ENCODE measurements around the gene SETD9.

The SETD9 gene, protein sequence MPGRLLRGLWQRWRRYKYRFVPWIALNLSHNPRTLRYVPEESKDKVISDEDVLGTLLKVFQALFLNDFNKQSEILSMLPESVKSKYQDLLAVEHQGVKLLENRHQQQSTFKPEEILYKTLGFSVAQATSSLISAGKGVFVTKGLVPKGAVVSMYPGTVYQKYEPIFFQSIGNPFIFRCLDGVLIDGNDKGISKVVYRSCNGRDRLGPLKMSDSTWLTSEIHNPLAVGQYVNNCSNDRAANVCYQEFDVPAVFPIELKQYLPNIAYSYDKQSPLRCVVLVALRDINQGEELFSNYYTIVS

GRCh38 chr5:56909294-56910209 is at the start of gene SETD9:
SETD9 (plus strand) TSS chr5:56909596; CDS start chr5:56909646, 50 bp downstream.
- Mint-ChIP-seq H3K4me3 (peak within 1 kb of the TSS; percentile 86 to 95 (median 93)), H3K4me1 (peaks cover 17% of the 10 kb centered on the region), H3K27ac (peak within 1 kb of the TSS; percentile 93 to 97 (median 97)), H3K36me3 (ENCODE audit: low read depth) (peaks cover 9% of the 10 kb centered on the region), H3K27me3 (ENCODE audit: low read depth) (peaks cover 3% of the 10 kb centered on the region), H3K9me3 (peaks cover 8% of the 10 kb centered on the region)
- TF ChIP-seq, protein P1, sequence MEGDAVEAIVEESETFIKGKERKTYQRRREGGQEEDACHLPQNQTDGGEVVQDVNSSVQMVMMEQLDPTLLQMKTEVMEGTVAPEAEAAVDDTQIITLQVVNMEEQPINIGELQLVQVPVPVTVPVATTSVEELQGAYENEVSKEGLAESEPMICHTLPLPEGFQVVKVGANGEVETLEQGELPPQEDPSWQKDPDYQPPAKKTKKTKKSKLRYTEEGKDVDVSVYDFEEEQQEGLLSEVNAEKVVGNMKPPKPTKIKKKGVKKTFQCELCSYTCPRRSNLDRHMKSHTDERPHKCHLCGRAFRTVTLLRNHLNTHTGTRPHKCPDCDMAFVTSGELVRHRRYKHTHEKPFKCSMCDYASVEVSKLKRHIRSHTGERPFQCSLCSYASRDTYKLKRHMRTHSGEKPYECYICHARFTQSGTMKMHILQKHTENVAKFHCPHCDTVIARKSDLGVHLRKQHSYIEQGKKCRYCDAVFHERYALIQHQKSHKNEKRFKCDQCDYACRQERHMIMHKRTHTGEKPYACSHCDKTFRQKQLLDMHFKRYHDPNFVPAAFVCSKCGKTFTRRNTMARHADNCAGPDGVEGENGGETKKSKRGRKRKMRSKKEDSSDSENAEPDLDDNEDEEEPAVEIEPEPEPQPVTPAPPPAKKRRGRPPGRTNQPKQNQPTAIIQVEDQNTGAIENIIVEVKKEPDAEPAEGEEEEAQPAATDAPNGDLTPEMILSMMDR (IDR thresholded peaks at IDR 0.05; ENCODE audit: unreplicated experiment in 3 of 3): no peak

DNA sequence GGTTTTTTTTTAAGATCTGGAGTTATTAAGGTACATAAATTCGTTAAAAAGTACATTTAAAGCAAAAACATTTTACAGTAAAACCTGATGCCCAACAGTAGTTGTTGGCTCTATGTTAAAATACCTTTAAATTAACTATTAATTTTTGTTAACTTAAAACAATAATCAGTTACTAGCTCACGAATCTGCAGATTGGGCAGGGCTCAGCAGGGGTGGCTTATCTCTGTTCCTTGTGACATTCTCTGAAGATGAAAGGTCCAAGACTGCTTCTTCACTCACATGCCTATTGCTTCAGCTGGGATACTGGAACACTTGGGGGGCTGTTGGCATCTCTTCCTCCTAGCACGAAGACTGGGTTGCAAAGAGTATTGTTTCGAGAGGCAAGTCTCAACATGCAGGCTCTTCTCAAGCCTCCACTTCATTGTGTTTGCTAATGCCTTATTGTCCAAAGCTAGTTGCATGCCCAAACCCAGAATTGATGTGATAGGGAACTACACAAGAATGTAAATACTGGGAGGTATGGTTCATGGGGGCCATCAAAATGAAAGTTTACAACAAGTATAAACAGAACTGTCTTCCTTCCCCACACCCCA is 47.4 kb upstream of the SETD9 start:
- Mint-ChIP-seq H3K9me3 (no peaks in the 10 kb centered on the region), H3K27me3 (ENCODE audit: low read depth) (no peaks in the 10 kb centered on the region), H3K27ac (no peak overlapping the region), H3K4me3 (no peak overlapping the region), H3K4me1 (peaks cover 4% of the 10 kb centered on the region), H3K36me3 (ENCODE audit: low read depth) (peaks cover 54% of the 10 kb centered on the region)
- TF ChIP-seq, protein P1 (IDR thresholded peaks at IDR 0.05; ENCODE audit: unreplicated experiment in 3 of 3): no peak

GRCh38 chr5:56862909-56863308 is 46.5 kb upstream of the SETD9 start:
- H3K4me3 Mint-ChIP-seq: no peak overlapping the region
- H3K9me3 Mint-ChIP-seq: no peaks in the 10 kb centered on the region
- H3K27me3 Mint-ChIP-seq (ENCODE audit: low read depth): no peaks in the 10 kb centered on the region
- no peak overlapping the region for H3K27ac Mint-ChIP-seq
- TF ChIP-seq, protein P1 (IDR thresholded peaks at IDR 0.05; ENCODE audit: unreplicated experiment in 3 of 3): no peak
- peaks cover 55% of the 10 kb centered on the region for H3K36me3 Mint-ChIP-seq (ENCODE audit: low read depth)
- peaks cover 4% of the 10 kb centered on the region for H3K4me1 Mint-ChIP-seq

GRCh38 chr5:56871777-56872176 is 37.6 kb upstream of the SETD9 start:
- TF ChIP-seq, protein P1 (IDR thresholded peaks at IDR 0.05; ENCODE audit: unreplicated experiment in 3 of 3): no peak
- H3K9me3 Mint-ChIP-seq: no peaks in the 10 kb centered on the region
- peaks cover 67% of the 10 kb centered on the region for H3K36me3 Mint-ChIP-seq (ENCODE audit: low read depth)
- H3K27me3 Mint-ChIP-seq (ENCODE audit: low read depth): no peaks in the 10 kb centered on the region
- H3K4me3 Mint-ChIP-seq: no peak overlapping the region
- no peaks in the 10 kb centered on the region for H3K4me1 Mint-ChIP-seq
- H3K27ac Mint-ChIP-seq: no peak overlapping the region

GRCh38 chr5:56873056-56873455 is 36.3 kb upstream of the SETD9 start:
- Mint-ChIP-seq H3K4me3 (no peak overlapping the region), H3K4me1 (no peaks in the 10 kb centered on the region), H3K36me3 (ENCODE audit: low read depth) (peaks cover 75% of the 10 kb centered on the region), H3K27ac (peak overlapping the region in 1 of 3 experiments; percentile 18), H3K9me3 (no peaks in the 10 kb centered on the region), H3K27me3 (ENCODE audit: low read depth) (no peaks in the 10 kb centered on the region)
- TF ChIP-seq, protein P1 (IDR thresholded peaks at IDR 0.05; ENCODE audit: unreplicated experiment in 3 of 3): no peak

All from nephron (organoid).